Trophoblast cell (in vitro differentiated cells and primary cell): ENCODE measurements around the gene VWA3A.

Experiments used
- DNase-seq, 2 donors: peaks; one replicate each; pipeline ENCODE4 v3.0.0-alpha.2; 2016
- H2AFZ ChIP-seq: 2 replicates; pipeline ENCODE4 v1.6.1; 2013; ENCODE audit warnings: low read length, moderate library complexity, mild to moderate bottlenecking; ENCODE audit not compliant: insufficient read depth, poor library complexity
- H2AK5ac ChIP-seq: 2 replicates; pipeline ENCODE4 v1.6.1; 2013; ENCODE audit warnings: mild to moderate bottlenecking, low read length
- H2BK120ac ChIP-seq: 2 replicates; pipeline ENCODE4 v1.6.1; 2013; ENCODE audit warnings: low read length, mild to moderate bottlenecking, moderate library complexity; ENCODE audit not compliant: insufficient read depth, poor library complexity
- H2BK12ac ChIP-seq: 2 replicates; pipeline ENCODE4 v1.6.1; 2013; ENCODE audit warnings: mild to moderate bottlenecking, low read length, moderate library complexity
- H2BK5ac ChIP-seq: 2 replicates; pipeline ENCODE4 v1.6.1; 2013; ENCODE audit warnings: low read length, low read depth, moderate library complexity, mild to moderate bottlenecking; ENCODE audit not compliant: poor library complexity
- H3K14ac ChIP-seq: 2 replicates; pipeline ENCODE4 v1.6.1; 2013; ENCODE audit warnings: mild to moderate bottlenecking, low read length
- H3K18ac ChIP-seq: 2 replicates; pipeline ENCODE4 v1.6.1; 2013; ENCODE audit warnings: mild to moderate bottlenecking, low read length
- H3K23ac ChIP-seq: 2 replicates; pipeline ENCODE4 v1.6.1; 2013; ENCODE audit warnings: low read length
- H3K27ac ChIP-seq: 2 replicates; pipeline ENCODE4 v1.5.1; 2013; ENCODE audit warnings: low read depth, mild to moderate bottlenecking, inconsistent platforms, low read length, moderate library complexity
- H3K27me3 ChIP-seq: 2 replicates; pipeline ENCODE4 v1.6.1; 2013; ENCODE audit warnings: inconsistent platforms, mild to moderate bottlenecking, low read length, moderate library complexity; ENCODE audit not compliant: insufficient read depth
- H3K36me3 ChIP-seq, 2 experiments: 1 replicate in 1 of 2; 2 replicates in 1 of 2; pipeline ENCODE4 v1.6.1; 2013; ENCODE audit warnings: low read length in 2 of 2, mild to moderate bottlenecking in 2 of 2, moderate library complexity in 1 of 2; ENCODE audit not compliant: insufficient read depth in 2 of 2, control insufficient read depth in 1 of 2
- H3K4ac ChIP-seq: 2 replicates; pipeline ENCODE4 v1.6.1; 2013; ENCODE audit warnings: low read depth, mild to moderate bottlenecking, low read length, moderate library complexity
- H3K4me1 ChIP-seq, 2 experiments: 1 replicate in 1 of 2; 2 replicates in 1 of 2; pipeline ENCODE4 v1.6.1; 2013; ENCODE audit warnings: low read length in 2 of 2, mild to moderate bottlenecking in 2 of 2, moderate library complexity in 1 of 2; ENCODE audit not compliant: insufficient read depth in 2 of 2, control insufficient read depth in 1 of 2
- H3K4me2 ChIP-seq: 2 replicates; pipeline ENCODE4 v1.6.1; 2013; ENCODE audit warnings: inconsistent platforms, mild to moderate bottlenecking, low read length, moderate library complexity
- H3K4me3 ChIP-seq: 2 replicates; pipeline ENCODE4 v1.5.1; 2013; ENCODE audit warnings: mild to moderate bottlenecking, low read depth, low read length, inconsistent platforms
- H3K79me1 ChIP-seq: one replicate; pipeline ENCODE4 v1.6.1; 2013; ENCODE audit warnings: low read length
- H3K79me2 ChIP-seq: 2 replicates; pipeline ENCODE4 v1.6.1; 2013; ENCODE audit warnings: low read length, mild to moderate bottlenecking; ENCODE audit not compliant: control insufficient read depth, insufficient read depth, poor library complexity
- H3K9ac ChIP-seq: 2 replicates; pipeline ENCODE4 v1.6.1; 2013; ENCODE audit warnings: mild to moderate bottlenecking, low read length
- H3K9me3 ChIP-seq: 2 replicates; pipeline ENCODE4 v1.6.1; 2013; ENCODE audit warnings: low read depth, mild to moderate bottlenecking, control low read depth, inconsistent platforms, low read length; ENCODE audit not compliant: insufficient read depth
- H4K12ac ChIP-seq: 2 replicates; pipeline ENCODE4 v1.6.1; 2013; ENCODE audit warnings: low read depth, mild to moderate bottlenecking, low read length, moderate library complexity
- H4K8ac ChIP-seq: 2 replicates; pipeline ENCODE4 v1.6.1; 2013; ENCODE audit warnings: low read depth, mild to moderate bottlenecking, low read length, moderate library complexity
- H4K91ac ChIP-seq: one replicate; pipeline ENCODE4 v1.6.1; 2013; ENCODE audit warnings: low read depth, mild to moderate bottlenecking, low read length, moderate library complexity
- WGBS: extraction: QIAGEN DNeasy Blood & Tissue Kit; methylation state at CpG from one replicate; pipeline ENCODE4 v1.1.7; 2013; ENCODE audit warnings: missing lambda C conversion rate; ENCODE audit not compliant: insufficient read length, insufficient coverage; ENCODE audit errors: extremely low coverage; 5-methylcytosine and 5-hydroxymethylcytosine counted together

The VWA3A gene

GRCh38 chr16:22186517-22186916, 94.2 kb downstream of the VWA3A start:
- no peak overlapping the region for H3K18ac ChIP-seq
- no CpG with 5 or more reads among the region's 3 CpGs for WGBS

DNA sequence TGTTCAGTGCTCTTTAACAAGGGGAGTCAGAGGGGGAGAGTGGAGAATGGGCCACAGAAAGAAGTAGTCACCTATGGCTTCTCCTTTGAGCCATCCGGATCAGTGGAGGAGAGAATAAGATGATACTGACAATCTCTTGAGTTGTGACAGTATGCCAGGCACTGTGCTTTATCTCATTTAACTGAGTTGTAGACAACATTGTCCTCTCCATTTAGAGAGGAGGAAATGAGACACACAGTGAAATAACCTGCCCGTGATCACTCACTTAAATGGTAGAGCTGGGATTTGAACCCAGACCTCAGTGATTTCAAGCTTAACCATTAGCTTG, 95.9 kb downstream of the VWA3A start:
- Histone ChIP-seq H4K91ac (no peak overlapping the region), H3K79me2 (no peaks in the 10 kb centered on the region), H3K27ac (no peak overlapping the region), H3K9ac (no peak overlapping the region), H2BK5ac (no peak overlapping the region), H4K12ac (no peak overlapping the region), H3K23ac (no peak overlapping the region), H3K36me3 (no peaks in the 10 kb centered on the region), H2BK12ac (no peak overlapping the region), H3K27me3 (no peaks in the 10 kb centered on the region), H2AK5ac (no peak overlapping the region), H4K8ac (no peak overlapping the region), H2BK120ac (no peak overlapping the region), H3K4me1 (peaks cover 2% of the 10 kb centered on the region in 2 experiments), H3K14ac (no peak overlapping the region), H2AFZ (no peak overlapping the region), H3K4me2 (no peak overlapping the region), H3K18ac (no peak overlapping the region), H3K4me3 (no peak overlapping the region), H3K4ac (no peak overlapping the region), H3K9me3 (peaks cover 1% of the 10 kb centered on the region), H3K79me1 (peaks cover 7% of the 10 kb centered on the region)
- no peak for DNase-seq
- WGBS: no CpG with 5 or more reads among the region's 2 CpGs

More at GRCh38 chr16:22186517-22186916, 94.2 kb downstream of the VWA3A start:
- Histone ChIP-seq H4K8ac (no peak overlapping the region), H3K4me3 (no peak overlapping the region), H2BK5ac (no peak overlapping the region), H3K4me1 (peaks cover 0 to 2% of the 10 kb centered on the region in 2 experiments), H3K27me3 (no peaks in the 10 kb centered on the region), H4K91ac (no peak overlapping the region), H3K36me3 (no peaks in the 10 kb centered on the region), H2BK12ac (no peak overlapping the region), H3K4ac (no peak overlapping the region), H3K14ac (no peak overlapping the region), H3K23ac (no peak overlapping the region), H3K4me2 (no peak overlapping the region), H4K12ac (no peak overlapping the region), H2AK5ac (no peak overlapping the region), H2AFZ (no peak overlapping the region), H3K9me3 (peaks cover 1% of the 10 kb centered on the region), H3K79me2 (no peaks in the 10 kb centered on the region), H2BK120ac (no peak overlapping the region), H3K79me1 (peaks cover 7% of the 10 kb centered on the region), H3K27ac (no peak overlapping the region), H3K9ac (no peak overlapping the region)
- no peak for DNase-seq

GRCh38 chr16:22188595-22189442, 96.5 kb downstream of the VWA3A start:
- H3K4me1 ChIP-seq: peaks cover 2% of the 10 kb centered on the region in 2 experiments
- no peak overlapping the region for H3K4ac ChIP-seq
- H3K27me3 ChIP-seq: no peaks in the 10 kb centered on the region
- no peak overlapping the region for H2AFZ ChIP-seq
- H3K27ac ChIP-seq: no peak overlapping the region
- H3K4me3 ChIP-seq: no peak overlapping the region
- H3K36me3 ChIP-seq: no peaks in the 10 kb centered on the region
- no peak overlapping the region for H2AK5ac ChIP-seq
- no peak overlapping the region for H3K18ac ChIP-seq
- no peaks in the 10 kb centered on the region for H3K79me2 ChIP-seq
- peaks cover 7% of the 10 kb centered on the region for H3K79me1 ChIP-seq
- no peak overlapping the region for H4K91ac ChIP-seq
- peaks cover 1% of the 10 kb centered on the region for H3K9me3 ChIP-seq
- H3K4me2 ChIP-seq: no peak overlapping the region
- no peak overlapping the region for H4K12ac ChIP-seq
- no peak overlapping the region for H2BK5ac ChIP-seq
- H3K23ac ChIP-seq: no peak overlapping the region
- no peak overlapping the region for H4K8ac ChIP-seq
- H3K14ac ChIP-seq: no peak overlapping the region
- H2BK120ac ChIP-seq: no peak overlapping the region
- WGBS: no CpG with 5 or more reads among the region's 8 CpGs
- DNase-seq: peak; percentile 70 to 89
- H3K9ac ChIP-seq: no peak overlapping the region
- H2BK12ac ChIP-seq: no peak overlapping the region

- DNase-seq: no peak
- no peak overlapping the region for H3K27ac ChIP-seq
- H3K27me3 ChIP-seq: no peaks in the 10 kb centered on the region
- no peak overlapping the region for H4K12ac ChIP-seq
- peak overlapping the region; percentile 81 for H3K4me3 ChIP-seq
- no peak overlapping the region for H3K9ac ChIP-seq
- H3K9me3 ChIP-seq: peaks cover 1% of the 10 kb centered on the region
- H2AK5ac ChIP-seq: no peak overlapping the region
- peak overlapping the region; percentile 94 for H3K4me2 ChIP-seq
- H2BK5ac ChIP-seq: no peak overlapping the region
- no peak overlapping the region for H3K4ac ChIP-seq
- H3K18ac ChIP-seq: no peak overlapping the region
- H2BK12ac ChIP-seq: no peak overlapping the region
- H2BK120ac ChIP-seq: no peak overlapping the region
- WGBS: no CpG with 5 or more reads among the region's 18 CpGs
- no peak overlapping the region for H3K23ac ChIP-seq
- H3K4me1 ChIP-seq: peaks cover 2% of the 10 kb centered on the region in 2 experiments
- H4K91ac ChIP-seq: no peak overlapping the region
- H3K79me2 ChIP-seq: no peaks in the 10 kb centered on the region
- H2AFZ ChIP-seq: peak overlapping the region; percentile 91
- H4K8ac ChIP-seq: no peak overlapping the region
- no peak overlapping the region for H3K14ac ChIP-seq
- H3K79me1 ChIP-seq: peaks cover 7% of the 10 kb centered on the region
- no peaks in the 10 kb centered on the region for H3K36me3 ChIP-seq
Observed at GRCh38 chr16:22189473-22190080, 97.2 kb downstream of the VWA3A start.
